ENCODE results near the gene KIAA0040.

GRCh38 chr1:175192630-175193526 is at the start of gene KIAA0040:
- TF ChIP-seq CTCF (conservative IDR thresholded peaks at IDR 0.05 in 1 of 2, IDR thresholded peaks at IDR 0.05 in 1 of 2; ENCODE audit: extremely low read depth in 1 of 2, insufficient read depth in 1 of 2, low read depth in 1 of 2, low read length in 2 of 2) = peak in 1 of 2 donors; percentile 27
- TF ChIP-seq EZH2 (IDR thresholded peaks at IDR 0.05; ENCODE audit: borderline replicate concordance, low read length) = no peak

All from mammary epithelial cell (primary cell).